ENCODE data around the gene ELMOD3. TPM values are rescaled to one million over a fixed set of nuclear protein-coding genes. Genes with fewer than 3 reads are reported as not detected.
"Not testable (repeated sequence)": the region's sequence is repeated elsewhere in the genome, so short reads cannot be mapped to it uniquely, and the experiment has no call there.

Gene ELMOD3
- polyA plus RNA-seq, 1 experiment: 26.3 TPM

- ChIA-PET CTCF (interaction anchor here (1.1 kb wide), 1 partner anchor 9 kb away, joined by 3 read pairs; no protein-coding TSS in a partner anchor), POLR2A (no interaction called here)
- no peak for TF ChIP-seq CTCF (IDR thresholded peaks at IDR 0.05; ENCODE audit: insufficient read depth, low read depth, low read length)
- DNase-seq (ENCODE audit: low read depth): no peak
- peaks cover 17% of the 10 kb centered on the region for H3K36me3 ChIP-seq (ENCODE audit: control insufficient read depth, insufficient read depth, low read length)
- no peak overlapping the region for H3K4me3 ChIP-seq (ENCODE audit: low read depth, low read length)
- peaks cover 7% of the 10 kb centered on the region; the same call in 1 of the 2 replicates for H3K27me3 ChIP-seq (ENCODE audit: control insufficient read depth, insufficient read depth, low read length)
These were observed 13.1 kb upstream of the ELMOD3 start for GRCh38 chr2:85341269-85342029.

- Histone ChIP-seq H3K4me3 (ENCODE audit: low read depth, low read length) (no peak overlapping the region), H3K36me3 (ENCODE audit: control insufficient read depth, insufficient read depth, low read length) (peaks cover 17% of the 10 kb centered on the region), H3K27me3 (ENCODE audit: control insufficient read depth, insufficient read depth, low read length) (peaks cover 7% of the 10 kb centered on the region; the same call in 1 of the 2 replicates)
- ChIA-PET POLR2A (no interaction called here), CTCF (interaction anchor here (1.1 kb wide), 1 partner anchor 8 kb away, joined by 3 read pairs; no protein-coding TSS in a partner anchor)
- no peak for TF ChIP-seq CTCF (IDR thresholded peaks at IDR 0.05; ENCODE audit: insufficient read depth, low read depth, low read length)
- no peak for DNase-seq (ENCODE audit: low read depth)
These were observed 12.4 kb upstream of the ELMOD3 start for GRCh38 chr2:85342156-85342555.

- H3K27me3 ChIP-seq (ENCODE audit: control insufficient read depth, insufficient read depth, low read length); POLR2A ChIA-PET; H3K4me3 ChIP-seq (ENCODE audit: low read depth, low read length); CTCF ChIA-PET; DNase-seq (ENCODE audit: low read depth): not testable (repeated sequence)
- H3K36me3 ChIP-seq (ENCODE audit: control insufficient read depth, insufficient read depth, low read length): peaks cover 20% of the 10 kb centered on the region
These were observed 11.2 kb upstream of the ELMOD3 start for GRCh38 chr2:85343207-85343895.

DNA sequence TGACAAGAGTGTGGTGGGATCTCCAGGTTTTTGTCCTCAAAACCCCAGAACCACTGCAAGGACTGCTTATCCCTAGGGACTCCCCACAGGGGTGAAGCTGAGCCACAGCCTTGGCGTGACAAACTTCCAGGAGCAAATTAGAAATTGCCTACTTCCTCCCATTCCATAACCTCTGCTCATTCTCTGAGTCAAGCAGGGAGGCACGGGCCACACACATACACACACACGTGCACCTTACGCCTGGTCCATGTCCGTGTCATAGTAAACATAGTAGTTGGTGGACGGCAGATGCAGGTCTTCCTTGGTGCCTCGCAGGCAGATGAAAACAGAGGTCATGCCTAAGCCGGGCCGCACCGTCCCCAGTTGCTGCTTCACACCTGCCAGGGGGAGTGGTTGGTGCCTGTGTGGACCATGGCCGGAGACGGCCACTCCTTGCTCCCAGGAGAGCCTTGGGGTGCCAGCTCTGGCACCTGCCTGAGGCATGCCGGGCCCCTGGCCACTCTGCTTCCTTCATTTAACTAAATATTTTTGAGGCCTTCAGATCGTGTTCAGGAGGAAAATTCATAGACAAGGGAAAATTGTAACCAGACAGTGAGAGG is 10.1 kb upstream of the ELMOD3 start:
- POLR2A ChIA-PET: no interaction called here

GRCh38 chr2:85347599-85347998 is 7.0 kb upstream of the ELMOD3 start:
- ChIA-PET CTCF (no interaction called here), POLR2A (interaction anchor here (0.5 kb wide), 1 partner anchor 11 kb away, joined by 4 read pairs; no protein-coding TSS in a partner anchor)
- H3K36me3 ChIP-seq (ENCODE audit: control insufficient read depth, insufficient read depth, low read length): peaks cover 36% of the 10 kb centered on the region
- H3K27me3 ChIP-seq (ENCODE audit: control insufficient read depth, insufficient read depth, low read length): no peaks in the 10 kb centered on the region
- no peak for TF ChIP-seq CTCF (IDR thresholded peaks at IDR 0.05; ENCODE audit: insufficient read depth, low read depth, low read length)
- no peak overlapping the region for H3K4me3 ChIP-seq (ENCODE audit: low read depth, low read length)
- DNase-seq (ENCODE audit: low read depth): no peak

More for the DNA sequence above, 10.1 kb upstream of the ELMOD3 start:
- TF ChIP-seq CTCF (IDR thresholded peaks at IDR 0.05; ENCODE audit: insufficient read depth, low read depth, low read length): no peak
- H3K4me3 ChIP-seq (ENCODE audit: low read depth, low read length): no peak overlapping the region
- peaks cover 25% of the 10 kb centered on the region for H3K36me3 ChIP-seq (ENCODE audit: control insufficient read depth, insufficient read depth, low read length)
- CTCF ChIA-PET: no interaction called here
- H3K27me3 ChIP-seq (ENCODE audit: control insufficient read depth, insufficient read depth, low read length): no peaks in the 10 kb centered on the region
- DNase-seq (ENCODE audit: low read depth): no peak
